ENCODE data around the gene AXIN1.

The AXIN1 gene

GRCh38 chr16:303760-304505 is 48.6 kb downstream of the AXIN1 start:
- H3K4me3 ChIP-seq (ENCODE audit: insufficient read depth, low read depth, low read length, poor library complexity, severe bottlenecking), result no peak overlapping the region
- H3K9me3 ChIP-seq (ENCODE audit: control insufficient read depth, low read length), result no peaks in the 10 kb centered on the region
- H3K4me1 ChIP-seq (ENCODE audit: control insufficient read depth, insufficient read depth, low read length, poor library complexity, severe bottlenecking), result no peaks in the 10 kb centered on the region
- H3K36me3 ChIP-seq (ENCODE audit: control insufficient read depth, insufficient read depth, low read length), result peaks cover 36% of the 10 kb centered on the region
- DNase-seq, result no peak
- H3K27ac ChIP-seq (ENCODE audit: insufficient read depth, low read length, poor library complexity, severe bottlenecking), result no peak overlapping the region
- H3K27me3 ChIP-seq (replicated peaks; ENCODE audit: control insufficient read depth, insufficient read depth, low read length, poor library complexity, severe bottlenecking), result no peaks in the 10 kb centered on the region

GRCh38 chr16:301950-302349 is 50.6 kb downstream of the AXIN1 start:
- Histone ChIP-seq H3K4me3 (ENCODE audit: insufficient read depth, low read depth, low read length, poor library complexity, severe bottlenecking) (no peak overlapping the region), H3K4me1 (ENCODE audit: control insufficient read depth, insufficient read depth, low read length, poor library complexity, severe bottlenecking) (no peaks in the 10 kb centered on the region), H3K27me3 (replicated peaks; ENCODE audit: control insufficient read depth, insufficient read depth, low read length, poor library complexity, severe bottlenecking) (no peaks in the 10 kb centered on the region), H3K27ac (ENCODE audit: insufficient read depth, low read length, poor library complexity, severe bottlenecking) (no peak overlapping the region), H3K36me3 (ENCODE audit: control insufficient read depth, insufficient read depth, low read length) (peaks cover 34% of the 10 kb centered on the region), H3K9me3 (ENCODE audit: control insufficient read depth, low read length) (no peaks in the 10 kb centered on the region)
- DNase-seq, result no peak

DNA sequence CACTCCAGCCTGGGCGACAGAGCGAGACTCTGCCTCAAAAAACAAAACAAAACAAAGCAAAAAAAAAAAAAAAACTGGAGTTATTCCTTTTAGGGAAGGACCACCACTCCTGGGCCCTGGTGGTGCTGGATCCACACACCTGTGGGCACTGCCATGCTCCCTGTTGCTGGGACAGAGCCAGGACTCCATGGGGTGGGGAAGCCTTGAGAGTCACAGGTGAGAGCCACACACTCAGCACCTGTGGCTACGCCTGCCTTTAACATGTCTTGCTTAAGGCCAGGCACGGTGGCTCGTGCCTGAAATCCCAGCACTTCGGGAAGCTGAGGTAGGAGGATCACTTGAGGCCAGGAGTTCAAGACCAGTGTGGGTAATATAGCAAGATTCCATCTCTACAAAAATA is 51.3 kb downstream of the AXIN1 start:
- Histone ChIP-seq H3K27ac (ENCODE audit: insufficient read depth, low read length, poor library complexity, severe bottlenecking) (no peak overlapping the region), H3K4me1 (ENCODE audit: control insufficient read depth, insufficient read depth, low read length, poor library complexity, severe bottlenecking) (no peaks in the 10 kb centered on the region), H3K36me3 (ENCODE audit: control insufficient read depth, insufficient read depth, low read length) (peaks cover 33% of the 10 kb centered on the region), H3K9me3 (ENCODE audit: control insufficient read depth, low read length) (no peaks in the 10 kb centered on the region), H3K27me3 (replicated peaks; ENCODE audit: control insufficient read depth, insufficient read depth, low read length, poor library complexity, severe bottlenecking) (no peaks in the 10 kb centered on the region), H3K4me3 (ENCODE audit: insufficient read depth, low read depth, low read length, poor library complexity, severe bottlenecking) (no peak overlapping the region)
- no peak for DNase-seq

DNA sequence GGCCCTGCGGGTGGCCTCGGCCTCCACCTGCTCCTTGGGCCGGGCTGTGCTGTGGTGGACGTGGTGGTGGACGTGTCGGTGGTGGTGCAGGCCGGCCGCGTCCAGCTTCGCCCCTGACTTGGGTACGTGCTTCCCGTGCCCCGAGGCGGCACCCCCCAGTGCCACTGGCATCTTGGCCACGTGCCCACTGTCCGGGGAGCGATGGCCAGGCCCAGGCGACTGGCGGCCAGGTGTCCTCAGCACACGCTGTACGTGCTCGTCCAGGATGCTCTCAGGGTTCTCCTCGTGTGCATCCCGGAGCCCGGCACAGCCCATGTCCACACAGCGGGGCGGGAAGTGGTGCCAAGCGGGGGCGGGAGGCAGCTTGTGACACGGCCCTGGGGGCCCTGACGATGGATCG is 54.7 kb downstream of the AXIN1 start:
- H3K4me3 ChIP-seq (ENCODE audit: insufficient read depth, low read depth, low read length, poor library complexity, severe bottlenecking), result no peak overlapping the region
- H3K4me1 ChIP-seq (ENCODE audit: control insufficient read depth, insufficient read depth, low read length, poor library complexity, severe bottlenecking), result no peaks in the 10 kb centered on the region
- H3K9me3 ChIP-seq (ENCODE audit: control insufficient read depth, low read length), result no peaks in the 10 kb centered on the region
- no peak for DNase-seq
- H3K27ac ChIP-seq (ENCODE audit: insufficient read depth, low read length, poor library complexity, severe bottlenecking), result no peak overlapping the region
- H3K36me3 ChIP-seq (ENCODE audit: control insufficient read depth, insufficient read depth, low read length), result peaks cover 42% of the 10 kb centered on the region
- no peaks in the 10 kb centered on the region for H3K27me3 ChIP-seq (replicated peaks; ENCODE audit: control insufficient read depth, insufficient read depth, low read length, poor library complexity, severe bottlenecking)

DNA sequence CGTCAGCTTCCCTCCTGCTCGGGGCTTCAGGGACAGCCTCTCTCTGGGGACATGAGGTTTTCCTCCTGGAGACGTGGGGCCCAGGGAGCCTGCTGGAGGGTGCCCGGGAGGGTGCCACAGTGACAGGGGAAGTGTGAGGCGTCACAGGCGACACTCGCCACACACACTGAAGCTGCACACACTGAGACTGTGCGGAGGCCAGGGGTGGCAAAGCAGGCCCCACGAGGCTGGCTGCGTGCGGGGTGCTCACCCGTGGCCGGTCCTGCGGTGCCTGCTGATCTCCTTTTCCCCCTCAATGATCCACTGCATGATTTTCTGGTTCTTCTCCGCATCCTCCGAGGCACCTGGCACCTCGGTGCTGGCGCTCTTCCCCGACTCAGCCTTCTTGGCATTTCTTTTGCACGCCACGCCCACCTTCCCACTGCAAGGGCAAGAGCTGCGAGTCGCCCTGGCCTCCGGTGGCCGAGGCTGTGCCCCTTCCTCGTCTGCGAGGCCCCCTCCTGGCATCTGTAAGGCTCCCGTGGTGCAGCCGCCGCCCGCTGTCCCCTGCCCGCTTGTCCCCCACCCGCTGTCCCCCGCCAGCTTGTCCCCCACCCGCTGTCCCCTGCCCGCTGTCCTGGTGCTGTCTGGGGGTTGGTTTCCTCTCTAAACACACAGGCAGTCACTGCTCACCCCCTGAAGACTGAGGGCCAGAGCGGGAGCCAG is 55.6 kb downstream of the AXIN1 start:
- DNase-seq, result no peak
- Histone ChIP-seq H3K27ac (ENCODE audit: insufficient read depth, low read length, poor library complexity, severe bottlenecking) (no peak overlapping the region), H3K4me3 (ENCODE audit: insufficient read depth, low read depth, low read length, poor library complexity, severe bottlenecking) (no peak overlapping the region), H3K27me3 (replicated peaks; ENCODE audit: control insufficient read depth, insufficient read depth, low read length, poor library complexity, severe bottlenecking) (no peaks in the 10 kb centered on the region), H3K36me3 (ENCODE audit: control insufficient read depth, insufficient read depth, low read length) (peaks cover 46% of the 10 kb centered on the region), H3K4me1 (ENCODE audit: control insufficient read depth, insufficient read depth, low read length, poor library complexity, severe bottlenecking) (no peaks in the 10 kb centered on the region), H3K9me3 (ENCODE audit: control insufficient read depth, low read length) (no peaks in the 10 kb centered on the region)

DNA sequence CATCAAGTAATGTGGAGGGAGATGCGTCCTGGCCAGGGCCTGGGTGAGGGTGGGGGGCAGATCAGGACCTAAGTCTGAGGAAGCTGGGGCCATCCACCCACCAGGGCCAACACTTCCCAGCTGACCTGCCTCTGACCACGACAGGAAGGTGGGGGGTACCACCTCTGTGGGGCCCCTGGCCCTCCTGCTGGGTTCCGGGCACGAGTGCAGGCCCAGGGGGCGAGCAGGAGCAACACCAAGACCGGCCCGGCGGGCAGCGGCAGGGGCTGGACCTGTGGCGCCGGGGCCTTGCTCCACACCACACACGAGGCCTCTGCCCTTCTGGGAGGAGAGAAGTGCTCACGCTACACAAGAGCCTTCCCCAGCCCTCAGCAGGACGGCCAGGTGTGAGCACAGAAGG is 56.2 kb downstream of the AXIN1 start:
- Histone ChIP-seq H3K9me3 (ENCODE audit: control insufficient read depth, low read length) (no peaks in the 10 kb centered on the region), H3K4me3 (ENCODE audit: insufficient read depth, low read depth, low read length, poor library complexity, severe bottlenecking) (no peak overlapping the region), H3K36me3 (ENCODE audit: control insufficient read depth, insufficient read depth, low read length) (peaks cover 52% of the 10 kb centered on the region), H3K27me3 (replicated peaks; ENCODE audit: control insufficient read depth, insufficient read depth, low read length, poor library complexity, severe bottlenecking) (no peaks in the 10 kb centered on the region), H3K27ac (ENCODE audit: insufficient read depth, low read length, poor library complexity, severe bottlenecking) (no peak overlapping the region), H3K4me1 (ENCODE audit: control insufficient read depth, insufficient read depth, low read length, poor library complexity, severe bottlenecking) (no peaks in the 10 kb centered on the region)
- DNase-seq, result no peak

DNA sequence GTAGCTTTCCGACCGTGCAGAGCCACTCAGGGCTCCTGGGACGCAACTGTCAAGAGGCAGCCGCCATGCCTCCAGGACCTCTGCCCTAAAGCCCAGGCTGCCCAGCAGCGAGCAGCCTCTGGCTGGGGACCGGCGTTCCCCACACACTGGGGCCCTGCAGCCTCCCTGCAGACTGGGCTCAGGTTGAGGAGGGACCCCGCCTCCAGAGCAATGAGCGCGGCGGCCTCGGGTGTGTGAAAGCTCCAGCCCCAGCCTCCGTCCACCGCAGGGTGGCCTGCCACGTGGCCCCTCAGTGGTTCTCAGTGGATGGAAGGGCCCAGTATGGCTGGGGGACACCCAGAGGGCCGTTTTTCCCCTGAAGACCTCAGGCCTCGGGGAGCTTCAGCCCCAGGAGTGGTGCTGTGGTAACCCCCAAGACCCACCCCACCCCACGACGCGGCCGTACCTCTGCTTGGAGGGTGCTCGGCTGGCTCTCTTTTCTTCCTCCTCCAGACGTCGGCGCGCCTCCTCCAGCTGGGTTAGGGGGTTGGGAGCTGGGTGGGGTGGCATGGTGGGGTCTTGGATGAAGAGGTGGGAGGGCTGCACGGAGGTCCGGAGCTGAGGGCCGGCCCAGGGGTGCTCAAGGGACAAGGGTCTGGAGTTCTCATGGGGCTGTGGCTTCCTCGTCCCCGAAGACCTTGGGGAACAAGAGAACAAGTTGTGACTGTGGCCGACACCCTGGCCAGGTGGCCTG is 59.3 kb downstream of the AXIN1 start:
- Histone ChIP-seq H3K27me3 (replicated peaks; ENCODE audit: control insufficient read depth, insufficient read depth, low read length, poor library complexity, severe bottlenecking) (no peaks in the 10 kb centered on the region), H3K4me3 (ENCODE audit: insufficient read depth, low read depth, low read length, poor library complexity, severe bottlenecking) (no peak overlapping the region), H3K27ac (ENCODE audit: insufficient read depth, low read length, poor library complexity, severe bottlenecking) (no peak overlapping the region), H3K9me3 (ENCODE audit: control insufficient read depth, low read length) (no peaks in the 10 kb centered on the region), H3K4me1 (ENCODE audit: control insufficient read depth, insufficient read depth, low read length, poor library complexity, severe bottlenecking) (no peaks in the 10 kb centered on the region), H3K36me3 (ENCODE audit: control insufficient read depth, insufficient read depth, low read length) (peaks cover 78% of the 10 kb centered on the region)
- DNase-seq, result no peak

GRCh38 chr16:291539-291938 is 61.0 kb downstream of the AXIN1 start:
- no peaks in the 10 kb centered on the region for H3K27me3 ChIP-seq (replicated peaks; ENCODE audit: control insufficient read depth, insufficient read depth, low read length, poor library complexity, severe bottlenecking)
- no peaks in the 10 kb centered on the region for H3K9me3 ChIP-seq (ENCODE audit: control insufficient read depth, low read length)
- peaks cover 77% of the 10 kb centered on the region for H3K36me3 ChIP-seq (ENCODE audit: control insufficient read depth, insufficient read depth, low read length)
- no peak for DNase-seq
- H3K4me3 ChIP-seq (ENCODE audit: insufficient read depth, low read depth, low read length, poor library complexity, severe bottlenecking), result no peak overlapping the region
- no peak overlapping the region for H3K27ac ChIP-seq (ENCODE audit: insufficient read depth, low read length, poor library complexity, severe bottlenecking)
- H3K4me1 ChIP-seq (ENCODE audit: control insufficient read depth, insufficient read depth, low read length, poor library complexity, severe bottlenecking), result no peaks in the 10 kb centered on the region

DNA sequence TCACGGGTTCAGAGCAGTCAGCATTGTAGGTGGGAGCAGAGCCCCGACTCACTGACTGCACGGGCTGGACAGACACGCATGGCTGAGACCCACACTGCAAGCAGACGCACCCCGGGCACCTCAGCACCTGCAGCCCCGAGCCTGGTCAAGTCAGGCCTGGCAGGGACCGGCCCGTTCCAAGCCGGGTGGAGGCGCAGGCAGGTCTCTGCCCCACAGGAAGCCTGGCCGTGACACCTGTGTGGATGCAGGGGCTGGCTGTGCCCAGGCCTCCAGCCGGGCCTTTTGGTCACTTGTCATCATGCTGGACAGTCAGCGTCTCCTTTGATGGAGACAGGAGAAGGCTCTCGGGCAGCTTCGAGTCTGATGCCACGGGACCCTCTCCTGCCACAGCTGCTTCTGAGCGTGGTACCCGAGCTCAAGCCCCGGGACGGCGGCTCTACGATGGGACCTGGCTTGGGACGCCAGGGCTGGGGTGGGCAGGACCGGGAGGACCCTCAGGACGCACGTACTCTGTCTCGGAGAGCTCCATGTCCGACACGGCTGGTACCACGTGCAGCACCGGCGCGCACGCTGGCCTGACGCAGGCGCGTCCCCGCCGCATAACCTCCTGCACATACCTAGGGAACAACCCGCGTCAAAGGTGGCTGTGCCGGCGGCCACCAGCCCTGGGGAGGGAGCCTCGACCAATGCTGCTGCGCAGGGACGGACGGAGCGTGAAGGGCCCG is 61.7 kb downstream of the AXIN1 start:
- no peak for DNase-seq
- Histone ChIP-seq H3K4me3 (ENCODE audit: insufficient read depth, low read depth, low read length, poor library complexity, severe bottlenecking) (no peak overlapping the region), H3K27ac (ENCODE audit: insufficient read depth, low read length, poor library complexity, severe bottlenecking) (no peak overlapping the region), H3K4me1 (ENCODE audit: control insufficient read depth, insufficient read depth, low read length, poor library complexity, severe bottlenecking) (no peaks in the 10 kb centered on the region), H3K27me3 (replicated peaks; ENCODE audit: control insufficient read depth, insufficient read depth, low read length, poor library complexity, severe bottlenecking) (no peaks in the 10 kb centered on the region), H3K36me3 (ENCODE audit: control insufficient read depth, insufficient read depth, low read length) (peaks cover 74% of the 10 kb centered on the region), H3K9me3 (ENCODE audit: control insufficient read depth, low read length) (no peaks in the 10 kb centered on the region)

Data from effector memory CD4-positive, alpha-beta T cell (primary cell).